Measurements from ENCODE around the gene DCC.

DNA sequence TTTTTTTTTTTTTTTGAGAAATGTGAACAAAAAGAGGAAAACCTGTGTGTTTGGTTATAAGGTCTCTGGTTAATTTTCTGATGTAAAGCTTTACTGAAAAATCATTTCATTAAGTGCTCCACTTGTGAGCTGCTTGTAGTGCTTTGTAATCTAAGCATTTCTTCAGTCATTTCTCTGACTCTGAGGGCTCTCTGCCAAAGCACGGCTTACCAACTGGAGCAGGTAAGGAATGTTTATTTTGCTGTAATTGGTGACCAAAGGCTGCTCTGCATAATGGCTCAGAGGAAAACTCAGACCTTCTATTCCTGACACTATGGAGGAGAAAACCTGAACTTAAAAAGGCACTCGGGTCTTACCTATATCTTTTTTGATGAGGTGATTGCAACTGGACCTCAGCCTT, 1035.6 kb downstream of the DCC start:
- no peak for TF ChIP-seq POLR2A (IDR thresholded peaks at IDR 0.05; ENCODE audit: low read length)
- no peak for TF ChIP-seq GATA1 (IDR thresholded peaks at IDR 0.05; ENCODE audit: low read depth, low read length)
